Fibroblast of the aortic adventitia (primary cell): ENCODE results near the gene GREM2. TPM values are rescaled to one million over a fixed set of nuclear protein-coding genes. Genes with fewer than 3 reads are reported as not detected.

Experiments used
- DNase-seq: peaks from one replicate; pipeline ENCODE4 v3.0.0-alpha.2; 2010; ENCODE audit warnings: low read depth
- H3K4me3 ChIP-seq: 2 replicates; pipeline ENCODE4 v1.5.1; 2011; ENCODE audit warnings: low read depth, mild to moderate bottlenecking, control low read depth, low read length, moderate library complexity
- total RNA-seq: library from RNA; depleted of rRNA; stranded (reverse); fragments of >200 nt; gene quantifications from 2 replicates; pipeline ENCODE4 v1.2.3, GENCODE V29; 2012; ENCODE audit warnings: low replicate concordance
- TF ChIP-seq, protein P1 (sequence below): IDR thresholded peaks from 2 replicates; pipeline ENCODE4 v1.5.1; 2011; ENCODE audit warnings: mild to moderate bottlenecking, low read length, control low read depth, inconsistent platforms; ENCODE audit not compliant: insufficient read depth

GREM2 gene
- total RNA-seq, 1 donor: 26.8 TPM

- H3K4me3 ChIP-seq: no peak overlapping the region
- no peak for DNase-seq
- TF ChIP-seq, protein P1, sequence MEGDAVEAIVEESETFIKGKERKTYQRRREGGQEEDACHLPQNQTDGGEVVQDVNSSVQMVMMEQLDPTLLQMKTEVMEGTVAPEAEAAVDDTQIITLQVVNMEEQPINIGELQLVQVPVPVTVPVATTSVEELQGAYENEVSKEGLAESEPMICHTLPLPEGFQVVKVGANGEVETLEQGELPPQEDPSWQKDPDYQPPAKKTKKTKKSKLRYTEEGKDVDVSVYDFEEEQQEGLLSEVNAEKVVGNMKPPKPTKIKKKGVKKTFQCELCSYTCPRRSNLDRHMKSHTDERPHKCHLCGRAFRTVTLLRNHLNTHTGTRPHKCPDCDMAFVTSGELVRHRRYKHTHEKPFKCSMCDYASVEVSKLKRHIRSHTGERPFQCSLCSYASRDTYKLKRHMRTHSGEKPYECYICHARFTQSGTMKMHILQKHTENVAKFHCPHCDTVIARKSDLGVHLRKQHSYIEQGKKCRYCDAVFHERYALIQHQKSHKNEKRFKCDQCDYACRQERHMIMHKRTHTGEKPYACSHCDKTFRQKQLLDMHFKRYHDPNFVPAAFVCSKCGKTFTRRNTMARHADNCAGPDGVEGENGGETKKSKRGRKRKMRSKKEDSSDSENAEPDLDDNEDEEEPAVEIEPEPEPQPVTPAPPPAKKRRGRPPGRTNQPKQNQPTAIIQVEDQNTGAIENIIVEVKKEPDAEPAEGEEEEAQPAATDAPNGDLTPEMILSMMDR: no peak
These were observed 144.1 kb downstream of the GREM2 start for GRCh38 chr1:240467895-240468294.

DNA sequence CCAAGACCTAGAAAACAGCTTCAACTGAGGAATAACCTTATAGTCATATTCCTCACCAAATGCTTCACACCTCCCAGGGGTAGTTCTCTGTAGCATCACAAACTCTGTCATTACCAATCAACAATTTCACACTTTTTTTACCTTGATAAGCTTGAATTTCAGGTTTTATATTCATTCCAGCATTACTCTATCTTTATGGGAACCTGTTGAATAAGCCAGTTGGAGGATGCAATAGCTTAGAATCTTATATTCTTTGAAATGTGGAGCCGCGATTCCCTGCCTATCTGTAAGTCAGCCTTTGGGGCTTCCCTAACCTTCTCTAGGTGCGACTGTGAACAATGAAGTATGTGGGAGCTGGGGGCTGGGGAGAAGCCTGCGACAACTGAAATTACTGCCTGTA lies 145.4 kb downstream of the GREM2 start:
- no peak overlapping the region for H3K4me3 ChIP-seq
- TF ChIP-seq, protein P1: no peak
- DNase-seq: no peak

- DNase-seq: no peak
- H3K4me3 ChIP-seq: no peak overlapping the region
- TF ChIP-seq, protein P1: no peak
These were observed 146.4 kb downstream of the GREM2 start for GRCh38 chr1:240465531-240465940.

GRCh38 chr1:240464099-240464498 lies 147.9 kb downstream of the GREM2 start:
- no peak overlapping the region for H3K4me3 ChIP-seq
- TF ChIP-seq, protein P1: no peak
- DNase-seq: no peak

- no peak for DNase-seq
- TF ChIP-seq, protein P1: no peak
- H3K4me3 ChIP-seq: no peak overlapping the region
These were observed 149.1 kb downstream of the GREM2 start for GRCh38 chr1:240462766-240463395.

DNA sequence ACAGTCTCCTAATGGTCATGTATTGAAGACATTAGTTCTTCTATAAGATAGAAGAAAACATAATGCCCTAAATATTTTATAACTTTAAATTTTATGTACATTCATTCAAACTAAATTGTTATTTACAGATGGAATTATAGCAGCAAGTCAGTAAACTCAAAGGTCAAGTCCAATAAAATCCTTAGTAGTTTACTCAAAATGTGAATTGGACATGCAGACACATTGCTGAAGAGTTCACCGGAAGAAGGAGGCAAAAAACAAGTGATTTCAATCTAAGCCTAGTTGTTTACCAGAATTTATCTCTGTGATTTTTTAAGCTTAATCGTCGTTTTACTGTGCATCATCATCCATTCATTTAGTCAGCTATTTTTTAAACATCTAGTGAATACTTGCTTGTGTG lies 149.7 kb downstream of the GREM2 start:
- no peak for DNase-seq
- no peak overlapping the region for H3K4me3 ChIP-seq

GRCh38 chr1:240457203-240457602 lies 154.8 kb downstream of the GREM2 start:
- TF ChIP-seq, protein P1: no peak
- no peak overlapping the region for H3K4me3 ChIP-seq
- no peak for DNase-seq

More for the DNA sequence above, 149.7 kb downstream of the GREM2 start:
- TF ChIP-seq, protein P1: no peak
